Activated CD4-positive, alpha-beta T cell treated with anti-CD3 and anti-CD28 coated beads, Interleukin-2, Interleukin-4, amounts not matched to agents 100 ng/mL and 50 ng/mL, durations not matched to agents 16 hours and 8 hours (primary cell): ENCODE results near the gene ELAC1.
A peak's percentile ranks its signal among the peaks of the same experiment; 100 is the strongest.
"Not testable (repeated sequence)": the region's sequence is repeated elsewhere in the genome, so short reads cannot be mapped to it uniquely, and the experiment has no call there.

Experiments used
- DNase-seq: peaks from one replicate; pipeline ENCODE4 v3.0.0-alpha.2; 2020; ENCODE audit warnings: low spot score

Gene ELAC1, protein sequence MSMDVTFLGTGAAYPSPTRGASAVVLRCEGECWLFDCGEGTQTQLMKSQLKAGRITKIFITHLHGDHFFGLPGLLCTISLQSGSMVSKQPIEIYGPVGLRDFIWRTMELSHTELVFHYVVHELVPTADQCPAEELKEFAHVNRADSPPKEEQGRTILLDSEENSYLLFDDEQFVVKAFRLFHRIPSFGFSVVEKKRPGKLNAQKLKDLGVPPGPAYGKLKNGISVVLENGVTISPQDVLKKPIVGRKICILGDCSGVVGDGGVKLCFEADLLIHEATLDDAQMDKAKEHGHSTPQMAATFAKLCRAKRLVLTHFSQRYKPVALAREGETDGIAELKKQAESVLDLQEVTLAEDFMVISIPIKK

DNA sequence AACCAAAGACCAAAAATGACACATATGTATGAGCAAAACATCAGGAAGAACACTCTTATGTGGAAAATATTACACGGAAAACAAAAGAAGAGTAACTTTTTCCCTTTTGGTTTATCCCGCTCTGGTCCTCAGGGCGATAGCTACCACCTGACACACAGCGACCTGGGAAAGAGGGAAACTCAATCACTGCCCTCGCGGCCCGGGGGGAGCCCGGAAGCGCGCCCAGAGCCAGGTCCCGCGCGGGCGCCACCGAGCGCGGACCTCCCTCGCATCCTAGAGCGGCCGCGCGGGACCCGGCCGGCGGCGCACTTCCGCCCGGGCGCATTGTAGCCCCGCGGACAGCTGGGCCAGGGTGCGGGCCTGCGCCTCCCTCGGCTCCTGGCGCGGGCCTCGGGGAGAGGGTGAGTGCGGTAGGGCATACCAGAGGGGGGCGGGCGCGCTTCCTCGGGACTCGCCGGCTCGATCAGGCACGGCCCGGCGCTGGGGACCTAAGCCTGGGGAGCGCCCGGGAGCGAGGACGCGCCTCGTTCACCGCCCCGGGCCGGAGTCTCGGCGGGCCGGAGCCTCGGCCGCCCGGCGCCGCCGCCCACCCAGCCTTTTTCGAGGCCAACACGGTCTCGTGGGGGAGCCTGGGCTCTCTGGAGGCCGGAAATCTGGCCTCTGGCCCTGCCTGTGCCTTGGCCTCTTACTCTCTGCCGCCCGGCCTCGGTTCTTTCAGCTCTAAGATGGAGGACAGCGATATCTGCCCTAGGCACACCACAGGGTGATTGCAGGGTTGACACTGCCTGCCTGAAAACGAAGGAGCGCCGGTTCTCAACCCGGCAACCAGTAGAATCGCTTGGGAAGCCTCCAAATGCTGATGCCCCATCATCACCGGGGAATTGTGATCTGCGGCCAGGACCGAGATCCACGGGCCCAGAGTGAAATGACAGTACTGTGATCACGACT is at the start of gene ELAC1:
TSS of gene ELAC1 (plus strand) at position 327 of the 948 bp plus-strand sequence. CDS start 6,365 bp downstream, outside the sequence.
- peak; percentile 59 for DNase-seq

DNA sequence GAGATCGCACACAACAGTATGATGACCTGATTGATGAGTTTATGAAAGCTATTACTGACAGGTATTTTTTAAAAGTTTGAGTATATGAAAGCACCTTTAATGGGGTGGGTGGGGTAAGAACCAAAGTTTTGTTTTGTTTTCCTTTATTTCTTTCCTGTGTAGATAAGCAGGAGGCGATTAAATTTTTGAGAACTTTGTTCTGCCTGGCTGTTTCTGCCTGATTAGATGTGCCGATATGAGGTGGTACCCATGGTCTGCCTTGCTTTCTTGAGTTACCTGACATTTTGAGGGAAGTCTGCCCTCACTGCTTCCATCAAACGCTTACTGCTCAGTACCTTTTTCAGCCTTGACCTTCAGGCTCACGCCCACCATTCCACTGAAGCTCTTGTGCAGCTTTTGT is 49.7 kb upstream of the ELAC1 start:
- DNase-seq = no peak

DNA sequence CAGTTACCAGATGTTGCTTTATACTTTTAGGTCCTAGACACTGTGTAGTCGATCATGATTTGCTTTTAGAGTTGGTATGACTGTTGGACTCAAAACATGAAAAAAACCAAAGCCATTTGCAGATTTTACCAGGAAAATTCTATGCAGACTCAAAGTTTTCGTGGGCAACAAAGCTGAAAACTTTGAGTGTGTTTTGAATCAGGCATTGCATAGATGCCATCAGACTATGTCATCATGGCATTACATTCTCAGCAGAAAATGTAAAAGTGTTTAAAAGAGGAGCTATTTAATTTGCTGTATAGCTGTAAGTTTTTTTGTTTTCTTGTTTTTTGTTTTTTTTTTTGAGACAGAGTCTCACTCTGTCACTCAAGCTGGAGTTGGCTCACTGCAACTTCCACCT is 43.5 kb upstream of the ELAC1 start:
- no peak for DNase-seq

DNA sequence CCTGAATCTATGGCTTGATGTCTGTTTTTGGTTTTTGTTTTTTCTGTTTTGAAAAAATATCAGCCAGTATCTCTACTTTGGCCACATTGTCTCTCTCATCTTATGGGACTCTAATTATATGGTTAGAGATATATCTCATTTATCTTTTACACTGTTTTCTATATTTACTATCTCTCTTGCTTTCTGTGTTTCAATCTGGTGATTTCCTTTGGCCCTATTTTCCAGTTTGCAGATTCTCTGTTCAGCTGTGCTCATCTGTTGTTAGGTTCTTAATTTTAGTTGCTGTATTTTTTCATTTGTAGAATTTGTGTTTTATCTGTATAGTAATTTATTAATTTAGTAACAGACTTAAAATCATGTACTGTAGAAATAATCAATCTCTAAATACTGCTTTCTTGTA is 41.3 kb upstream of the ELAC1 start:
- no peak for DNase-seq

DNA sequence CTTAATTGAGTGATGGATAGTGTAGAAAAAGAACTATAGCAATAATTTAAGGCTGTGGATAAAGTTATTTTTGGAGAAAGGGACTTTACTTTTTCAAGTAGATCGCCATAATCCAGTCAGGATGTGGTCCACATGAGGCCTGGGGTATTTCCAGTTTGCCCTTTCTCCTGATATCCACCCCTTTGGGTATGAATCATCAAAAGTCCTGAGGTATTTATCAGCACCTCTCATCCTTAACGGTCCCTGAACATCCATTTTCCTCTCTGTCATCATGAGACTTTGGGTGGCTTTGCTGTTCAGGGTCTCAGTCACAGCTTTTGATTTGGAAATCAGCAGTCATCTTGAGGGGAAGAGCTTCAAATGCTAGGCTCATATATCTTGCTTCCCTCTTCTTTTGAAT is 39.3 kb upstream of the ELAC1 start:
- DNase-seq = no peak

DNA sequence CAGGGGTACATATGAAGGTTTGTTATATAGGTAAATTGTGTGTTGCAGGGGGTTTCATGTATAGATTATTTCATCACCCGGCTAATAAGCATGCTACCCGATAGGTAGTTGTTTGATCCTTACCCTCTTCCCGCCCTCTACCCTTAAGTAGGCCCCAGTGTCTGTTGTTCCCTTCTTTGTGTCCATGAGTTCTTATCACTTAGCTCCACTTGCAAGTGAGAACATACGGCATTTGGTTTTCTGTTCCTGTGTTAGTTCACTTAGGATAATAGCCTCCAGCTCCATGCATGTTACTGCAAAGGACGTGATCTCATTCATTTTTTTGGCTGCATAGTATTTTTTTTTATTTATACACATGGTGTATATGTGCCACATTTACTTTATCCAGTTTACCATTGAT is 34.2 kb upstream of the ELAC1 start:
- DNase-seq = no peak

DNA sequence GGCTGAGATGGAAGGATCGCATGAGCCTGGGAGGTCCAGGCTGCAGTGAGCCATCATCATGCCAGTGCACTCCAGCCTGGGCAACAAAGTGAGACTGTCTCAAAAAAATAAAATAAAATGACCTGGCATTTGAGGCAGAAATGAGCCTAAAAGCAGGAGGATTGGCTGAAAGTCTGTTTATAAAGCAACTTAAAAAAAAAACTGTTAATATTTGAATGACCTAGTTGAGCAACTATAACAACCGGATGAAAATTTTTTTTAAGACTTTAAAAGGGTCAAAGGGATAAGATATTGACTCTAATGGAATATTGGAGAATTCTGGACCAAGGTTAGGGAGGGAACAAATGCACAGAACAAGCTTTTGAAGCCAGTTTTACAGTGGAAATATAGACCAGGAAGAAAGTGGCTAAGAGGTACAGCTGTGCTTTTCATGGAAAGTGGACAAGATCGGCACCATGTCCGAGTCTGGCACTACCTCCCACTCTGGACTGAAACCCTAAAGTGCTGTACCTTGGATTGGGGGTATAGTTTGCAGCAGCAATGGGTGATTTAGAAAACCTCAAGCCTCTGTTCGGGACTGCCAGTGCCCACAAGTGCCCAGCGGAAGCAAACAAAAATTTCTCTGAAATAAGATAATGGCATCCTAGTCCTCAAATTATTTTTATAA is 33.2 kb upstream of the ELAC1 start:
- DNase-seq = no peak

DNA sequence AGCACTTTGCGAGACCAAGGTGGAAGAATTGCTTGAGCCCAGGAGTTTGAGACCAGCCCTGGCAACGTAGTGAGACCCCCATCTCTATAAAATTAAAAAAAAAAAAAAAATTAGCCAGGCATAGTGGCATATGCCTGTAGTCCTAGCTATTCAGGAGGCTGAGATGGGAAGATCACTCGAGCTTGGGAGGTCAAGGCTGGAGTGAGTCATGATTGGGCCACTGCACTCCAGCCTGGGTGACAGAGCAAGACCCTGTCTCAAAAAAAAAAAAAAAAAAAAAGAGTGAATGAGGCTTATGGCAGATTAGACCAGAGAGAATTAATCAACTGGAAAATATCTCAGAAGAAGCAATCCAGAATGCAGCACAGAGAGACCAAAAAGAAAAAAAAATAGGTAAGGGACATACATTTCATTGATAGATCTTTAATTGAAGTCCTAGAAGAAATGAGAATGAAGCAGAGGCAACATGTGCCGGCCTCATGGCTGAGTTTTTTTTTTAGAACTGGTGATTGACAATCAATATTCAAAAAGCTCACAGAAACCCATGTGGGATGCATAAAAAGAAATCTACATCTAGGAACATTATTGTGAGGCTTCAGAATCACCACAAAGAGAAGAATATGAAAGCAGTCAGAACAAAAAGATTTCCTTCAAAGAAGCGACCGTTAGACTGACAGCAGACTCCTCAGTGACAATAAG is 32.2 kb upstream of the ELAC1 start:
- DNase-seq = no peak

DNA sequence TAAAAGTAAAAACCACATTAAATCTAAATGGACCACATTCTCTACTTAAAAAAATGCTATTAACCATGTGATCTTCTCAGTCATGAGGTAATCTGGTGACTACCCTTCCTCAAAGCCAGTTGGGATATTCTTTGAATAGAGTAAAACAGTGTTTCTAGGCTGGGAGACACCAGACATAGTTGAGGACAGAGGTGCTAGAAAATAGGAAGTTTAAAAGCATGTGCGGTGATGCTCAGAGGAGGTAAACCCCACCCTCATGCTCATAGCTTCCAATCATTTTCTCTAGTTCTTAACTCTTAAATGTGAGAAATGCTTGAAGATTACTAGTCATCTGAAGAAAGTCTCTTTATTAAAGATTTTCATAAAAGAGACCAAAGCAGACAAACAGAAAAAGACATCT is 30.7 kb upstream of the ELAC1 start:
- no peak for DNase-seq

DNA sequence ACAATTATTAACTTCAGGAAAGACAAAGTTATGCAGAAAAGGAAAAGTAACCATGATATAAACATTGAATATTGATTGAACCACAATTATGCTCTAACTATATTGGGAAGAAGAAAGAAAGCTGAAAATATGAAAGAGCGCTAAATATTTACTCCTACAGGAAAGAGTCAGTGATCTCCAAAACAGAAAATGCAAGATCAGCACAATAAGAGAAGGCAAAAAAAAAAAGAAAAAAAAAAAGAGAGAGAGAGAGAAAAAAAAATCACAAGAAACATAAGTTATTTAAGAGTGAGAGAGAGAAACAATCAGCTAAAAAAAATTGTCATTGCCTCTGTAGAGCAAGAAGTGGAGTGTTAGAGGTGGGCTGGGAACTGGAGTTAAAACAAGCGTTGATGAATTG is 28.9 kb upstream of the ELAC1 start:
- no peak for DNase-seq

DNA sequence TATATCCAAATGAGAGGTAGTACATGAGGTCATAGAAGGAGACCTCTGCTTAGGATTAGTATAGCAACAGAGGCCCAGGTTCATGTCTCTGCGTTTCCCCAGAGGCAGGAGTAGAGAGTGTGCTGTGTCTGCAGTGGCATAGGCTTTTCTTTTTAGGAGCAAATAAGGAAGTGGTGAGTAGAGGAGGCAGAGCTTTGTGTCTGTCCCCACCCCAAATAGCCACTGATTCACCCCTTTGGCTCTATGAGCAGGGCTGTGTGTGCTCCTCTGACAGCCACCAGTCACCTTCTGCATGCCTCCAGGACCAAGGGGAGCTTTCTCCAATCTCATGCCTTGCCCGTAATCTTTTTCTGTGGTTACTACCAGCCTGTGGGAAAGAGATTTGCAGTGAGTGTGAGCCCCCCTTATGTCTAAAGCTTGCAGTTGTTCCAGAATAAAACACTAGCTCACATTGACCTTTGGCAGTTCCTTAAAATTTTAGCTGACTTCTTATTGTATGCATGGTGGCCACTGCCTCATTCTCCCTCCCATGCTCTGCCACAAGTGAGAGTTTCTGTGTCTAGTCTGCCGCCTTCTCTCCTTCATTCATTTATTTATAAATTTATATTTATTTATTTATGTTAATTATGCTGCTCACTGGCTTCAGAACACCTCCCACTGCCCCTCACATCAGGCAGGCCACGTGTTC is 23.5 kb upstream of the ELAC1 start:
- no peak for DNase-seq

DNA sequence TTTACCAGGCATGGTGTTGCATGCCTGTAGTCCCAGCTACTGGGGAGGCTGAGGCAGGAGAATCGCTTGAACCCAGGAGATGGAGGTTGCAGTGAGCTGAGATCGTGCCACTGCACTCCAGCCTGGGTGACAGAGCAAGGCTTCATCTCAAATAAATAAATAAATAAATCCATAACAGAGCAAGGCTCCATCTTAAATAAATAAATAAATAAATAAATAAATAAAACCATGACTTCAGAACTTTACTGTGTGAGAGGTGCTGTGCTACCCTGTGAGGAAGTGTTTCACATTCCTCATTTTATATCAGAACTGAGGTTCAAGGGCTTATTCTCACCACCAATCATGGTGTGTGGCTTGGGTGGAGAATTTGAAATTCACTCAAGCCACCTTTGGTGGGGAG is 21.9 kb upstream of the ELAC1 start:
- DNase-seq = not testable (repeated sequence)

DNA sequence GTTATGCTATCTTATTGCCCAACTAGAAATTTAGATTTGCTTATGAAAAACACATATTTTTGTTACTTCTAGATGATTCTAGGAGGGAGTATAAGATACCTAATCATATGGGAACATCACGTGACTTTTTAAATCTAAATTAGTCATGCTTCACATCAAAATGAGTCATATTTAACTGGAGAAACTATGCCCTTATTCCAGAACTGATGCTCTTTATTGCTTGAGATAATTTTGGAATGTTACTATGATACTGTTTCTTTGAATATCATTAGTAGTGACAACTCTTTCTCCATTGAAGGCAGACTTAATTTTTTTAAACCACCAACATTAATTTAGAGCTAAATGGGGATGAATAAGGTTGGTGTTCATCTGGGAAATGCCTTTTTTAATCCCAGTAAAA is 19.9 kb upstream of the ELAC1 start:
- DNase-seq = no peak

DNA sequence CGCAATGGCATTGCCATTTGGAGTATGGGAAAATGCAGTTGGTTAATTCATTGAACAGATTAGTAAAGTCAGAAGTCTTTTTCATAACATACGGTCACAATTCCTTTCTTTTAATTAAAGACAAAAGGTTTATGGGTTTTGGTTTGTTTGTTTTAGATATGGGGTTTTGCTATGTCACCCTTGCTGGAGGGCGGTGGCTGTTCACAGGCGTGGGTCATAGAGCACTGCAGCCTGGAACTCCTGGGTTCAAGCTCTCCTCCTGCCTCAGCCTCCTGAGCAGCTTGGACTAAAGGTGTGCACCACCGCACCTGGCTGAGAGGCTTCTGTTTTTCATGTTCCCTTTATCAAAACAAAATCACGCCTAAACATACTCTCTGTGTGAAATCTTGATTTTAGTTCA is 18.7 kb upstream of the ELAC1 start:
- DNase-seq = no peak

DNA sequence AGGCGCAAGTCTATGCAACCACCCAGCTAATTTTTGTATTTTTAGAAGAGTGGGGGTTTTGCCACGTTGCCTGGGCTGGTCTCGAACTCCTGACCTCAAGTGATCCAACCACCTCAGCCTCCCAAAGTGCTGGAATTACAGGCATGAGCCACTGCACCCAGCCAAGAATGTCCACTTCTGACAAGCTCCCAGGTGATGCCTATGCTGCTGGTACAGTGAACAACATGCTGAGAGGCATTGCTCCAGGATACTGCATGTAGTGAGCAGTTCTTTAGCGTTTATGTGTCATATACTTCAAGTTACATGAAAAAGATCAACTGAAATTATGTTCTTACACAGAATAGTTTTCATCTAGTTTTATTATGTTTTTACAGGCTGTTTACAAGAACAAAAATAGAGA is 17.2 kb upstream of the ELAC1 start:
- DNase-seq = no peak

DNA sequence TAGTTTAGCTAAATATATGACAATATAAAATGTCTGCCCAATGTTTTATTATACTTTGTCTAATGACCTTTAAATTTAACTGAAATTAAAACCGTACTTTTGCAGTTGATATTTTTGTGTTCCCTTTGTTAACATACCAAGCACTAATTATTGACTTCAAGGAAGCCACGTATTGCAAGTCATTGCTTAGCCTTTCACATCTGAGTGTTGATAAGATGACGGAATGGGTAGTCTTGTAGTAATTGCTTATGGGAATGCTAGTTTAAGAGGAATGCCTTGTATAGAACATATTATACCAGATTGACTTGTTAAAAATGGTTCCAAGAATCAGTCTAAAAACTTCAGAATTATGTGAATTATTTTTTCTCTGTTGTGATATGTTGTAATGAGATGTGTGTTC is 14.0 kb upstream of the ELAC1 start:
- no peak for DNase-seq

DNA sequence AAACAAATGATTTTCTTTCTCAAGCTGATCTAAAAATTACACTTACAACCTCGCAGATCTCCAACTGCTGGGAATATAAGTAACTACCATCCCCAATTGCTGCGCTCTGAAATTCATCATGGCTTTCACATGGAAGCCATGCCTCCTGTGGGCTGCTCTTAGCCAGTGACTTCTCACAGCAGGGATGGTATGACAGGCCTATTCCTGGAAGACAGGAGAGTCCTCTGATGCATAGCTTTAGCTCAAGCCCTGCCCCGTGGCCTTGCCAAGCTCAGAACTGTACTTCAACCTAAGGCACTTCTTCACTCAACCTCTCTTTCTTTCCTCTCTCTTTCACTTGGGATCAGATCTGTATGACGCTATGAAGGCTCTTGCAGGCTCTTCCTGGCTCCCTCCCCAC is 12.6 kb upstream of the ELAC1 start:
- DNase-seq = no peak

DNA sequence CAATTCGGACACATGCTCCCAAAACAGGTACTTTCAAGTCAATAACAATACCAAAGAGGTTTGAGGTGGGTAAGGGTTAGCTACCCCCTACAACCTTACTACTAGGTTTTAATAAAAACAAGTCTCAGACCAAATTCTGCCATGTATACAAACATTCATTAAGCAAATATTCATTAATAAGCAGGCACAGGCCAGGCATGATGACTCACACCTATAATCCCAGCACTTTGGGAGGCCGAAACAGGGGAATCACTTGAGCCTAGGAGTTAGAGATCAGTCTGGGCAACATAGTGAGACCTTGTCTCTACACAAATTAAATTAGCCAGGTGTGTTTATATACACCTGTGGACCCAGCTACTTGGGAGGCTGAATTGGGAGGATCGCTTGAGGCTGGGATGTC is 11.7 kb upstream of the ELAC1 start:
- DNase-seq = no peak

DNA sequence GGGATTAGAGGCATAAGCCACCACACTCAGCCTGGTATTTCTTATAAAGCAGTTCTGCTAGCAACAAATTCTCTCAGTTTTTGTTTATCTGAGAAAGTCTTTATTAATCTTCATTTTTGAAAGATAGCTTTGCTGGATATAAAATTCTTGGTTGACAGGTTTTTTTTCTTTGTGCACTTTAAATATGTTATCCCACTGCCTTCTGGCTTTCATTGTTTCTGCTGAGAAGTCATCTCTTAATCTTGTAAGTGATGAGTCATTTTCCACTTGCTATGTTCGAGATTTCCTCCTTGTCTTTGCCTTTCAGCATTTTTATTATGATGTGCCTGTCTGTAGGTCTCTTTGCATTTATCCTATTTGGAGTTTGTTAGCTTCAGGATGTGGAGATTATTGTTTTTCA is 5.9 kb upstream of the ELAC1 start:
- DNase-seq = no peak

DNA sequence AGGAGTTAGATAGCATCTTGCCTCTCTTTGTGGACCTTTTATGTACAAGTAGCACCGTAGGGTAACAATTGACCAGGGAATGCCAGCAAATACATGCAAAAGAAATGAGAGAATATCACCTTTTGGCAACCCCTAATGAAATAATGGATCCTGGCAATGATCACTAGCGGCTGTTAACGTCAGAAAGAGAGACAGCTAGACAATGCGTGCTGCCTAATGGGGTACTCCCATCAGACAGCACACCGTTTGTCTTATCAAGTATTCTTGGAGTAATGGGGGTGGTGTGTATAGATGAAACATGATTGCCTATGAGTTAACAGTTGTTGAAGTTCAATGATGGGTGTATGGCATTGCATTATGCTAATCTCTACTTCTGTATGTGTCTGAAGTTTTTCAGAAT is 1.6 kb downstream of the ELAC1 start:
- DNase-seq = no peak

DNA sequence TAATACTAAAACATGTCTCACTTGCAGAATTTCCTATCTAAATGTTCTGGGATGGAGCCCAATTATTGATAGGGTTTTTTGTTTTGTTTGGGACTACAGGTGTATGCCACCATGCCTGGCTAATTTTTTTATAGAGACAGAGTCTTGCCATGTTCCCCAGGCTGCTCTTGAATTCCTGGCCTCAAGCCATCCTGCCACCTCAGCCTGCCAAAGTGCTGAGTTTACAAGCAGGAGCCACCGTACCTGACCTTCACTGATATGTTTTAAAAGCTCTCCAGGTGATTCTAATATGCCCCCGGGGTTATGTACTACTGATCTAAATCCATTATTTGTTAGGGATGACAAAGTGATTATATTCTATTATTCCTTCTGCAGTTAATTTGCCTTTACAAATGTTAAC is 2.2 kb downstream of the ELAC1 start:
- no peak for DNase-seq

DNA sequence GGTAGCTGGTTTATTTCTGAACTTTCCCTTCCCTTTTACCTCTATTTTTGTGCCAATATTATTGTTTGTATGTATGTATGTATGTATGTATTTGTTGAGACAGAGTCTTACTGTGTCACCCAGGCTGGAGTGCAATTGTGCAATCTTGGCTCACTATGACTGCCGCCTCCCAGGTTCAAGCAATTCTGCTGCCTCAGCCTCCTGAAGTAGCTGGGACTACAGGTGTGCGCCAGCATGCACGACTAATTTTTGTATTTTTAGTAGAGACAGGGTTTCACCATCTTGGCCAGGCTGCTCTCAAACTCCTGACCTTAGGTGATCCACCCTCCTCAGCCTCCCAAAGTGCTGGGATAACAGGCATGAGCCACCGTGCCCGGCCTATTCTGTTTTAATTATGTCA is 4.6 kb downstream of the ELAC1 start:
- DNase-seq = peak; percentile 30
